ENCODE measurements around the gene C19orf85. TPM values are rescaled to one million over a fixed set of nuclear protein-coding genes. Genes with fewer than 3 reads are reported as not detected.

Gene C19orf85
- total and polyA plus RNA-seq, 2 experiments from 2014 or later = 1.7 to 3.4 TPM

DNA sequence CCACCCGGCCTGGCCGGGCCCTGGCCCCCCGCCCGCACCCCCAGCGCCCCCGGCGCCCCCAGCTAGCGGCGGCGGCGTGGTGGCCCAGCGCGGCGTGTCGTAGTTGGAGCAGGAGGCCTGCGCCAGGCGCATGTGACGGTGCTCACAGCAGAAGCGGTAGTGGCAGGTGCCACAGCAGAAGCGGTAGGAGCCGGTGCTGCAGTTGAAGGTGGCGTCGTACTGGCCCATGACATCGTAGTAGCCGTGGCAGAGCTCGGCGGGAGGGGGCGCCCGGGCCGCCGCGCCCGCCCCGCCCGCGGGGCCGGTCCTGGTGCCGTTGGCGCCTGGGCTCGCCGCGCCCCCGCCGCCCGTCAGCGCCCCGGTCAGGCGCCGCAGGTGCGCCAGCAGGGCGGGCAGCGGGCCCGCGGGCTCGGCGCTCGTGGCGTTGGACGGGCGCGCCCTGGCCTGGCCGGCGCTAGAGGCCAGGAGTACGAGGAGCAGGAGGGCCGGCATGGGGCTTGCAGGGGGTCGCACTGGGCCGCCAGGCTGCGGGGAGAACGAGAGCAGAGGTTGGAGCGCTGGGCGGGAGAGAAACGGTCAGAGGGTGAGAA is 22.1 kb downstream of the C19orf85 start:
- ATAC-seq (peak; percentile 2; the same call in 2 of the 3 replicates), DNase-seq (ENCODE audit: low spot score) (peak; percentile 62)
- Histone ChIP-seq H3K27ac (ENCODE audit: low read depth) (no peak overlapping the region), H3K9me2 (ENCODE audit: insufficient read depth) (no peaks in the 10 kb centered on the region), H3K4me2 (peak overlapping the region; percentile 87), H4K20me1 (replicated peaks; ENCODE audit: insufficient read depth) (no peaks in the 10 kb centered on the region), H3F3A (replicated peaks; ENCODE audit: low read depth) (peaks cover 14% of the 10 kb centered on the region), H3K27me3 (ENCODE audit: insufficient read depth) (peaks cover 92% of the 10 kb centered on the region), H3K79me2 (replicated peaks; ENCODE audit: insufficient read depth) (no peaks in the 10 kb centered on the region), H3K4me1 (ENCODE audit: insufficient read depth) (peaks cover 12% of the 10 kb centered on the region; the same call in 1 of the 2 replicates), H3K4me3 (peak overlapping the region; percentile 67), H3K36me3 (ENCODE audit: insufficient read depth) (no peaks in the 10 kb centered on the region), H2AFZ (no peak overlapping the region)
- TF ChIP-seq, protein P1, sequence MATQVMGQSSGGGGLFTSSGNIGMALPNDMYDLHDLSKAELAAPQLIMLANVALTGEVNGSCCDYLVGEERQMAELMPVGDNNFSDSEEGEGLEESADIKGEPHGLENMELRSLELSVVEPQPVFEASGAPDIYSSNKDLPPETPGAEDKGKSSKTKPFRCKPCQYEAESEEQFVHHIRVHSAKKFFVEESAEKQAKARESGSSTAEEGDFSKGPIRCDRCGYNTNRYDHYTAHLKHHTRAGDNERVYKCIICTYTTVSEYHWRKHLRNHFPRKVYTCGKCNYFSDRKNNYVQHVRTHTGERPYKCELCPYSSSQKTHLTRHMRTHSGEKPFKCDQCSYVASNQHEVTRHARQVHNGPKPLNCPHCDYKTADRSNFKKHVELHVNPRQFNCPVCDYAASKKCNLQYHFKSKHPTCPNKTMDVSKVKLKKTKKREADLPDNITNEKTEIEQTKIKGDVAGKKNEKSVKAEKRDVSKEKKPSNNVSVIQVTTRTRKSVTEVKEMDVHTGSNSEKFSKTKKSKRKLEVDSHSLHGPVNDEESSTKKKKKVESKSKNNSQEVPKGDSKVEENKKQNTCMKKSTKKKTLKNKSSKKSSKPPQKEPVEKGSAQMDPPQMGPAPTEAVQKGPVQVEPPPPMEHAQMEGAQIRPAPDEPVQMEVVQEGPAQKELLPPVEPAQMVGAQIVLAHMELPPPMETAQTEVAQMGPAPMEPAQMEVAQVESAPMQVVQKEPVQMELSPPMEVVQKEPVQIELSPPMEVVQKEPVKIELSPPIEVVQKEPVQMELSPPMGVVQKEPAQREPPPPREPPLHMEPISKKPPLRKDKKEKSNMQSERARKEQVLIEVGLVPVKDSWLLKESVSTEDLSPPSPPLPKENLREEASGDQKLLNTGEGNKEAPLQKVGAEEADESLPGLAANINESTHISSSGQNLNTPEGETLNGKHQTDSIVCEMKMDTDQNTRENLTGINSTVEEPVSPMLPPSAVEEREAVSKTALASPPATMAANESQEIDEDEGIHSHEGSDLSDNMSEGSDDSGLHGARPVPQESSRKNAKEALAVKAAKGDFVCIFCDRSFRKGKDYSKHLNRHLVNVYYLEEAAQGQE (IDR thresholded peaks at IDR 0.05; ENCODE audit: unreplicated experiment) = no peak
- TF ChIP-seq, protein P2, sequence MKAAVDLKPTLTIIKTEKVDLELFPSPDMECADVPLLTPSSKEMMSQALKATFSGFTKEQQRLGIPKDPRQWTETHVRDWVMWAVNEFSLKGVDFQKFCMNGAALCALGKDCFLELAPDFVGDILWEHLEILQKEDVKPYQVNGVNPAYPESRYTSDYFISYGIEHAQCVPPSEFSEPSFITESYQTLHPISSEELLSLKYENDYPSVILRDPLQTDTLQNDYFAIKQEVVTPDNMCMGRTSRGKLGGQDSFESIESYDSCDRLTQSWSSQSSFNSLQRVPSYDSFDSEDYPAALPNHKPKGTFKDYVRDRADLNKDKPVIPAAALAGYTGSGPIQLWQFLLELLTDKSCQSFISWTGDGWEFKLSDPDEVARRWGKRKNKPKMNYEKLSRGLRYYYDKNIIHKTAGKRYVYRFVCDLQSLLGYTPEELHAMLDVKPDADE (IDR thresholded peaks at IDR 0.05) = no peak
- TF ChIP-seq EZH2phosphoT487 (IDR thresholded peaks at IDR 0.05; ENCODE audit: unreplicated experiment) = no peak
- TF ChIP-seq, protein P3, sequence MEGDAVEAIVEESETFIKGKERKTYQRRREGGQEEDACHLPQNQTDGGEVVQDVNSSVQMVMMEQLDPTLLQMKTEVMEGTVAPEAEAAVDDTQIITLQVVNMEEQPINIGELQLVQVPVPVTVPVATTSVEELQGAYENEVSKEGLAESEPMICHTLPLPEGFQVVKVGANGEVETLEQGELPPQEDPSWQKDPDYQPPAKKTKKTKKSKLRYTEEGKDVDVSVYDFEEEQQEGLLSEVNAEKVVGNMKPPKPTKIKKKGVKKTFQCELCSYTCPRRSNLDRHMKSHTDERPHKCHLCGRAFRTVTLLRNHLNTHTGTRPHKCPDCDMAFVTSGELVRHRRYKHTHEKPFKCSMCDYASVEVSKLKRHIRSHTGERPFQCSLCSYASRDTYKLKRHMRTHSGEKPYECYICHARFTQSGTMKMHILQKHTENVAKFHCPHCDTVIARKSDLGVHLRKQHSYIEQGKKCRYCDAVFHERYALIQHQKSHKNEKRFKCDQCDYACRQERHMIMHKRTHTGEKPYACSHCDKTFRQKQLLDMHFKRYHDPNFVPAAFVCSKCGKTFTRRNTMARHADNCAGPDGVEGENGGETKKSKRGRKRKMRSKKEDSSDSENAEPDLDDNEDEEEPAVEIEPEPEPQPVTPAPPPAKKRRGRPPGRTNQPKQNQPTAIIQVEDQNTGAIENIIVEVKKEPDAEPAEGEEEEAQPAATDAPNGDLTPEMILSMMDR (conservative IDR thresholded peaks at IDR 0.05; ENCODE audit: low read depth in 2 of 2) = no peak; a peak in 1 of 4 replicates
- TF ChIP-seq JUNB (IDR thresholded peaks at IDR 0.05; ENCODE audit: unreplicated experiment) = no peak
- TF ChIP-seq POLR2AphosphoS5 (IDR thresholded peaks at IDR 0.05; ENCODE audit: low read depth) = no peak
- TF ChIP-seq ZNF114 (CRISPR knock-in tag; IDR thresholded peaks at IDR 0.05) = no peak
- TF ChIP-seq ZNF331 (CRISPR knock-in tag; IDR thresholded peaks at IDR 0.05; ENCODE audit: low read depth) = no peak
- no peak for TF ChIP-seq NANOG (IDR thresholded peaks at IDR 0.05; ENCODE audit: borderline replicate concordance)
- TF ChIP-seq CREB1 (CRISPR knock-in tag; IDR thresholded peaks at IDR 0.05; ENCODE audit: low read depth) = no peak
- TF ChIP-seq, protein P4, sequence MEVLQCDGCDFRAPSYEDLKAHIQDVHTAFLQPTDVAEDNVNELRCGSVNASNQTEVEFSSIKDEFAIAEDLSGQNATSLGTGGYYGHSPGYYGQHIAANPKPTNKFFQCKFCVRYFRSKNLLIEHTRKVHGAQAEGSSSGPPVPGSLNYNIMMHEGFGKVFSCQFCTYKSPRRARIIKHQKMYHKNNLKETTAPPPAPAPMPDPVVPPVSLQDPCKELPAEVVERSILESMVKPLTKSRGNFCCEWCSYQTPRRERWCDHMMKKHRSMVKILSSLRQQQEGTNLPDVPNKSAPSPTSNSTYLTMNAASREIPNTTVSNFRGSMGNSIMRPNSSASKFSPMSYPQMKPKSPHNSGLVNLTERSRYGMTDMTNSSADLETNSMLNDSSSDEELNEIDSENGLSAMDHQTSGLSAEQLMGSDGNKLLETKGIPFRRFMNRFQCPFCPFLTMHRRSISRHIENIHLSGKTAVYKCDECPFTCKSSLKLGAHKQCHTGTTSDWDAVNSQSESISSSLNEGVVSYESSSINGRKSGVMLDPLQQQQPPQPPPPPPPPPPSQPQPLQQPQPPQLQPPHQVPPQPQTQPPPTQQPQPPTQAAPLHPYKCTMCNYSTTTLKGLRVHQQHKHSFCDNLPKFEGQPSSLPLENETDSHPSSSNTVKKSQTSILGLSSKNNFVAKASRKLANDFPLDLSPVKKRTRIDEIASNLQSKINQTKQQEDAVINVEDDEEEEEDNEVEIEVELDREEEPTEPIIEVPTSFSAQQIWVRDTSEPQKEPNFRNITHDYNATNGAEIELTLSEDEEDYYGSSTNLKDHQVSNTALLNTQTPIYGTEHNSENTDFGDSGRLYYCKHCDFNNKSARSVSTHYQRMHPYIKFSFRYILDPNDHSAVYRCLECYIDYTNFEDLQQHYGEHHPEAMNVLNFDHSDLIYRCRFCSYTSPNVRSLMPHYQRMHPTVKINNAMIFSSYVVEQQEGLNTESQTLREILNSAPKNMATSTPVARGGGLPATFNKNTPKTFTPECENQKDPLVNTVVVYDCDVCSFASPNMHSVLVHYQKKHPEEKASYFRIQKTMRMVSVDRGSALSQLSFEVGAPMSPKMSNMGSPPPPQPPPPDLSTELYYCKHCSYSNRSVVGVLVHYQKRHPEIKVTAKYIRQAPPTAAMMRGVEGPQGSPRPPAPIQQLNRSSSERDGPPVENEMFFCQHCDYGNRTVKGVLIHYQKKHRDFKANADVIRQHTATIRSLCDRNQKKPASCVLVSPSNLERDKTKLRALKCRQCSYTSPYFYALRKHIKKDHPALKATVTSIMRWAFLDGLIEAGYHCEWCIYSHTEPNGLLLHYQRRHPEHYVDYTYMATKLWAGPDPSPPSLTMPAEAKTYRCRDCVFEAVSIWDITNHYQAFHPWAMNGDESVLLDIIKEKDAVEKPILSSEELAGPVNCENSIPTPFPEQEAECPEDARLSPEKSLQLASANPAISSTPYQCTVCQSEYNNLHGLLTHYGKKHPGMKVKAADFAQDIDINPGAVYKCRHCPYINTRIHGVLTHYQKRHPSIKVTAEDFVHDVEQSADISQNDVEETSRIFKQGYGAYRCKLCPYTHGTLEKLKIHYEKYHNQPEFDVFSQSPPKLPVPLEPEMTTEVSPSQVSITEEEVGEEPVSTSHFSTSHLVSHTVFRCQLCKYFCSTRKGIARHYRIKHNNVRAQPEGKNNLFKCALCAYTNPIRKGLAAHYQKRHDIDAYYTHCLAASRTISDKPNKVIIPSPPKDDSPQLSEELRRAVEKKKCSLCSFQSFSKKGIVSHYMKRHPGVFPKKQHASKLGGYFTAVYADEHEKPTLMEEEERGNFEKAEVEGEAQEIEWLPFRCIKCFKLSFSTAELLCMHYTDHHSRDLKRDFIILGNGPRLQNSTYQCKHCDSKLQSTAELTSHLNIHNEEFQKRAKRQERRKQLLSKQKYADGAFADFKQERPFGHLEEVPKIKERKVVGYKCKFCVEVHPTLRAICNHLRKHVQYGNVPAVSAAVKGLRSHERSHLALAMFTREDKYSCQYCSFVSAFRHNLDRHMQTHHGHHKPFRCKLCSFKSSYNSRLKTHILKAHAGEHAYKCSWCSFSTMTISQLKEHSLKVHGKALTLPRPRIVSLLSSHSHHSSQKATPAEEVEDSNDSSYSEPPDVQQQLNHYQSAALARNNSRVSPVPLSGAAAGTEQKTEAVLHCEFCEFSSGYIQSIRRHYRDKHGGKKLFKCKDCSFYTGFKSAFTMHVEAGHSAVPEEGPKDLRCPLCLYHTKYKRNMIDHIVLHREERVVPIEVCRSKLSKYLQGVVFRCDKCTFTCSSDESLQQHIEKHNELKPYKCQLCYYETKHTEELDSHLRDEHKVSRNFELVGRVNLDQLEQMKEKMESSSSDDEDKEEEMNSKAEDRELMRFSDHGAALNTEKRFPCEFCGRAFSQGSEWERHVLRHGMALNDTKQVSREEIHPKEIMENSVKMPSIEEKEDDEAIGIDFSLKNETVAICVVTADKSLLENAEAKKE (CRISPR knock-in tag; IDR thresholded peaks at IDR 0.05) = no peak
- TF ChIP-seq STAT1 (IDR thresholded peaks at IDR 0.05; ENCODE audit: unreplicated experiment) = no peak
- no peak for TF ChIP-seq EZH2 (IDR thresholded peaks at IDR 0.05; ENCODE audit: low read depth, unreplicated experiment)
- Mint-ChIP-seq H3K27me3 (ENCODE audit: insufficient read depth, low read depth, poor library complexity) (peaks cover 81% of the 10 kb centered on the region), H3K4me1 (peaks cover 23% of the 10 kb centered on the region), H3K36me3 (ENCODE audit: low read depth) (no peaks in the 10 kb centered on the region; the same call in 2 of the 3 replicates), H3K4me3 (peak overlapping the region; percentile 76), H3K27ac (no peak overlapping the region), H3K9me3 (no peaks in the 10 kb centered on the region; the same call in none of the 3 replicates)
